Astrocyte (in vitro differentiated cells and primary cell): ENCODE data around the gene RBP3.

Experiments used
- CTCF ChIP-seq: IDR thresholded peaks from 2 replicates; pipeline ENCODE4 v1.5.1; 2011; ENCODE audit warnings: low read depth, mild to moderate bottlenecking, inconsistent platforms, low read length, moderate library complexity; ENCODE audit not compliant: insufficient read depth
- EZH2 ChIP-seq: IDR thresholded peaks from 2 replicates; pipeline ENCODE4 v1.6.1; 2012; ENCODE audit warnings: mild to moderate bottlenecking, low read length, inconsistent platforms; ENCODE audit not compliant: insufficient read depth

- TF ChIP-seq CTCF = no peak
- TF ChIP-seq EZH2 = no peak
Observed at GRCh38 chr10:47346581-47347302, 1.4 kb upstream of the RBP3 start.
